ENCODE results near the gene WDR86.

WDR86 gene

GRCh38 chr7:151427705-151428377 is 18.0 kb upstream of the WDR86 start:
- DNase-seq (ENCODE audit: low spot score) = no peak

DNA sequence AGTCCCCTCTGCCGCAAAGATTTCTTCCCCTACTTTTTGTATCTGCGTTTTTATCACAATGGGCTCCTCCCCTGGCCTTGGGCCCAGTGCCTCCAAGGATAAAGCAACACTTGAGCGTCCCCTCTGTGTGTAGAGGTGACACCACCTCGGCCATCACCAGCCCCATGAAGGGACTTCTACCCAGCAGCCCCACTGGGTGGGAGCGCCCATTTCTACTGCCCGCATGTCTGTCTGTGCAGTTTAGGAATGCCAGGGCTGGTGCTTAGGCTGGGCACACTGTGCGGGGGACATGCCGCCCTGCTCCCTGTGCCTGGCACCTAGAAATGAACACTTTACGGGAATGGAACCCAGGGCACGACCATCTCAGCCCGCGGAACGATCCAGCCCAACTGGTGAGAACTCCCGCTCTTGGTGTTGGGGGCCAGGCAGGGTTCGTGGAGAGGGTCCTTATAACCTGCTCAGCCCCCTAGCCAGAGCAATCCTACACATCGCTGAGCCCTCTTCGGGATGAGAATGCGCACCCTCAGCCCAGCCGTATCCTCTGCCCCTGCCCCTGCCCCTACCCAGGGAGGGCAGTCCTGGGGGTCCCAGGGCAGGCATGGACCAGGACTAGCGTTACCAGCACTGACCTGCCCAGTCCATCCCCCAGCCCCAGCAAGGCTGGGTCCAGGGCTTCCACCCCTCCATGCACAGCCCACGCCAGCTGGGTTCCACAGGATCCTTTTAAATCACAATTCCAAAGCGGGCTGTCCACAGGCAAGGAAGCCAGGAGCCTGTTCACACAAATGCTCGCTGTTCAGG is 17.3 kb upstream of the WDR86 start:
- DNase-seq (ENCODE audit: low spot score) = no peak

DNA sequence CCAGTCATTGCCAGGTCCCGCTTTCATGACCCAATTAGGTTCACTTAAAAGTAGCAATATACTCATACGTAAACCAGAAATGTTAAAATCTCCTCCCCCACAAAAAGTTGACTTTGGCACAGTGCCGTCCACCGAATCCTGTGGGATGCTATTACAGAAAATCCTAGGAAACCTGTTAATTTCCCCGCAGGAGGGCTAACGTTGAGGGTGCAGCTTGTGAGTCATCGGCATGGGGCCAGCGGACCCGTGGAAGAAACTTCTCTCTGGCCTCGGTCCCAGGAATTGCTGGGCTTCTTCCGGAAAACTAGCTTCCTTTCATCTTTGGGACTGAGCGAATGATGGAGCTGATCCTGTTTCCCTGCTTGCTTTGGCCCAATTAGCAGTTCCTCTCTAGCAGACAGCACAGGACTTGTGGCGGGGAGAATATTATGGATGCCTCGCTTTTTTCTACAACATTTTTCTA is 16.6 kb upstream of the WDR86 start:
- peak; percentile 84 for DNase-seq (ENCODE audit: low spot score)

- no peak for DNase-seq (ENCODE audit: low spot score)
Observed at GRCh38 chr7:151425670-151426440, 16.0 kb upstream of the WDR86 start.

DNA sequence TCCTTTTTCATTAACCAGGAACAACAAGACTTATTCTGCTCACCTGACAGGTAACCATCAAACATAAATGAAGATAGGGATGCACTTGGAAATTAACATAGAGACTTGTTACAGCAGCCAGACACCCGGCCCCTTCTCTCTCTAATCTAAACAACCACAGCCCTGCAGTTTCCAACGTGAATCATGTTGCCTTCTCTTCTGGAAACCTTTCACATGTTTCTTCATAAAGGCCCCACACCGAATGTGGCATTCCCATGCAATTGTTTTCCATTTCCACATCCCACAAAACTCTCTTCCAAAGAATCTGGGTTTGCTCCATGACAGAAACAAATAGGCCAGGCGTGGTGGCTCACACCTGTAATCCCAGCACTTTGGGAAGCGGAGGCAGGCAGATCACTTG is 15.0 kb upstream of the WDR86 start:
- DNase-seq (ENCODE audit: low spot score) = no peak

DNA sequence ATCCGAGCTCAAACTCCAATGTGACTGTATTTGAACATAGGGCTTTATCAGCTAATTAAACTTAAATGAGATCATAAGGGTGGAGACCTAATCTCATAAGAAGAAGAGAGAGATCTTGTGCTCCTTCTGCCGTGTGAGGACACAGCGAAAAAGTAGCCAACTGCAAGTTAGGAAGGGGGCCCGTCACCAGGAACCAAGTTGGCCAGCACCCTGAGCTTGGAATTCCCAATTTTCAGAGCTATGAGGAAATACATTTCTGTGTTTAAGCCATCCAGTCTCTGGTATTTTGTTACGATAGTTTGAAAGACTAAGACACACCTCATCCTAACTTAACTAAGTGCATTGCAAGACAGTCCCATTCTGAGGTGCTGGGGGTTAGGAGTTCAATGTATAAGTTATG is 14.1 kb upstream of the WDR86 start:
- no peak for DNase-seq (ENCODE audit: low spot score)

GRCh38 chr7:151423226-151423625 is 13.4 kb upstream of the WDR86 start:
- DNase-seq (ENCODE audit: low spot score) = no peak

GRCh38 chr7:151422212-151422611 is 12.4 kb upstream of the WDR86 start:
- no peak for DNase-seq (ENCODE audit: low spot score)

DNA sequence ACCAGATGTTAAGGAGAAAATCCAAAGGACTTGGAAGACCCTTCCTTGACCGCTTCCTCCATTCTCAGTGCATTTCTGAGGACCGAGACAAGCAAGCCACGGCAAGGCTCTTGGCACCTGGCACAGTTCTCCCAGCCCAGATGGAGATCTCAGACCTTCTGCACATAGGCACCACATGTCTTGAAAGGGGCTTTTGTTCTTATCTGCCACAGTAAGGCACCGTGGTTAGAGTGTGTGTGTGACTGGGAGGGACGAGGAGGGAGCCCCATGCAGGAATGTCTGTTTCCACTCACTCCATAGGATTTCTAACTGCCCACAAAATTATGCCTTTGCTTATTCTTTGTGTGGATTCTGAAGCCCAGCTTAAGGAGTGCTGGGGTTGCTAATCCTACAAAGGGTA is 10.3 kb upstream of the WDR86 start:
- DNase-seq (ENCODE audit: low spot score) = peak; percentile 40

- DNase-seq (ENCODE audit: low spot score) = no peak
Observed at GRCh38 chr7:151416941-151417315, 7.1 kb upstream of the WDR86 start.

GRCh38 chr7:151416112-151416940 is 6.5 kb upstream of the WDR86 start:
- DNase-seq (ENCODE audit: low spot score) = no peak

DNA sequence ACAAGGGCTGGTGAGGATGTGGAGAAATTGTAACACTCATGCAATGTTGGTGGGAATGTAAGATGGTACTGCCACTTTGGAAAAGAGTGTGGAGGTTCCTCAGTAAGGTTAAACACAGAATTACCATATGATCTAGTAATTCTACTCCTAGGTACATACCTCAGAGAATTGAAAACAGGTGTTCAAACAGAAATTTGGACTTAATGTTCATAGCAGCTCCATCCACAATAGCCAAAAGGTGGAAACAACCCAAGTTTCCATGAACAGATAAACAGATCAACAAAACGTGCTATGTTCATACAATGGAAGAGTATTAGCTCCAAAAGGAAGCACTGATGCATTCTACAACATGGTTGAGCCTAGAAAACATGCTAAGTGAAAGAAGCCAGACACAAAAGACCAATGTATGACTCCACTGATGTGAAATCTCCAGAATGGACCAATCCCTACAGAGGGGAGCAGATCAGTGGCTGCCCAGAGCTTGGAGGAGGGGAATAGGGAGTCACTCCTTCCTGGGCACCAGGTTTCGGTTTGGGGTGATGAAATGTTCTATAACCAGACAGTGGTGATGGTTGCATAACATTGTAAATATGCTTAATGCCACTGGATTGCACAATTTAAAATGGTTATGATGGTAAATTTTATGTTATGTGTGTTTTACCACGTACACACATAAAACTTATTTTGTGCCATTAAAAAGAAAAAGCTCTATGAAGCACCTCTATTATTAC is 5.7 kb upstream of the WDR86 start:
- no peak for DNase-seq (ENCODE audit: low spot score)

- DNase-seq (ENCODE audit: low spot score) = no peak
Observed at GRCh38 chr7:151413241-151413640, 3.4 kb upstream of the WDR86 start.

DNA sequence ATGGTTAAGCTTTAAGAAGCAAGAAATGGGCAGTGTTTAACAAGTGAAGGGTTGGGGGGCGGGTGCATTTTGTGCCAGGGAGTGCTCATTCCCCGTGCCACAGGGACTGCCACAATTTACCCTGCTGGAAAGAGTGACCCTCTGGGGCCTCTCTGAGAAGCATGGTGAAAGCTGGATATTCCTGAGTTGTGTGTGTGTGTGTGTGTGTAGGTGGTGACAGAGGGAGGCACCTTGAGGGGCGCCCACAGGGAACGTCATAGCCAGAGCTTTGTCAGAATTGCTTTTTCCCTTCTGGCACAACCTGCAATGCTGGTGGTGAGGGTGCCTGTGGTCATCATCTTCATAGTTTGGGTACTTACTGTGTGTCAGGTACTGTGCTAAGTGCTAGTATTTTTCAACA is 2.5 kb upstream of the WDR86 start:
- DNase-seq (ENCODE audit: low spot score) = no peak

GRCh38 chr7:151411551-151411950 is 1.7 kb upstream of the WDR86 start:
- DNase-seq (ENCODE audit: low spot score) = no peak

GRCh38 chr7:151410405-151411390 is 860 bp upstream of the WDR86 start:
- no peak for DNase-seq (ENCODE audit: low spot score)

- peak; percentile 77 for DNase-seq (ENCODE audit: low spot score)
Observed at GRCh38 chr7:151408839-151409666, 785 bp downstream of the WDR86 start.

DNA sequence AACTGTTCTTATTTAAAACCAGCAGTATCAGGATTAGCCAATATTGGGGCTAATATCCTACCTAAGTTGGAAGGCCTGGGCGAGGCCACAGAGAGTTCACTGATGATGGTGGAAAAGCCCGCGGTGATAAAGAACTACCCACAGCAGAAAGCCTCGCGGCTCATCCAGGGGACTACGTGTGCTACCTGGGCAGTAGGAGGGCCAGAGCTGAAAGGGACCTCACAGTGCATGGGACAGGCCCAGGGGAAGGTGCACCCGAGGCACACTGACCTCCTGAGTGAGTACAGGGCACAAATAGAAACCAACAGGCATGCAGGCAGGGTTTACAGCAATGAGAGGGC is 1.4 kb downstream of the WDR86 start:
- DNase-seq (ENCODE audit: low spot score) = no peak

GRCh38 chr7:151406886-151407583 is 2.8 kb downstream of the WDR86 start:
- DNase-seq (ENCODE audit: low spot score) = no peak

Data from SW480 (cell line).